NCI-H460 (cell line): Measurements from ENCODE around the gene TBC1D22A. TPM values are rescaled to one million over a fixed set of nuclear protein-coding genes. Genes with fewer than 3 reads are reported as not detected.

ENCODE experiments used
- DNase-seq: peaks from one replicate; pipeline ENCODE4 v3.0.0-alpha.2; 2016; ENCODE audit warnings: low read depth; ENCODE audit errors: extremely low read depth
- total RNA-seq: library from RNA; depleted of rRNA; stranded (reverse); fragments of >200 nt; shearing (Covaris generic); gene quantifications from 2 replicates; pipeline ENCODE4 v1.2.3, GENCODE V29; 2014

Gene TBC1D22A
- total RNA-seq, 1 experiment from 2014 or later, result 8.7 TPM

DNA sequence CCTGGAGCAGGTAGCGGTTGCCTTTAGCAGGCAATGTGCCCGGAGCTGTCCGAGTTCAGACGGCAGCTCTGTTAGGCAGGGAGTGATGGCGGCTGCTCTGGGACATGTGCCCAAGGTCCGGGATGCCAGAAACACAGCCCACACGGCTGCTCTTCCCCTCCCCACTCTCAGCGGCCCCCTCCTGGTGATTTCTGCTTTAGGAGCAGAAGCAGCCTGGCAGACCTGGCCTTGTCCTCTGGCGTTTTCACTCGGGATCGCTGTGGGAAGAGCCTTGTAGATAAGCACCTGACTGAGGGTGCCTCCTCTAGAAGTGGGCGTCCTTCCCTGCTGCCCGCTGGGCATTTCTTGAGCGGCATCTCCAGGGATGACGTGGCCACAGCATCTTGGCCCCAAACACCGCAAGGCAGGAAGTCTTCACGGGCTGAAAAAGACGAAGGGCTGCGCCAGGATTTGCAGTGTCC lies 392.2 kb downstream of the TBC1D22A start:
- DNase-seq, result no peak

DNA sequence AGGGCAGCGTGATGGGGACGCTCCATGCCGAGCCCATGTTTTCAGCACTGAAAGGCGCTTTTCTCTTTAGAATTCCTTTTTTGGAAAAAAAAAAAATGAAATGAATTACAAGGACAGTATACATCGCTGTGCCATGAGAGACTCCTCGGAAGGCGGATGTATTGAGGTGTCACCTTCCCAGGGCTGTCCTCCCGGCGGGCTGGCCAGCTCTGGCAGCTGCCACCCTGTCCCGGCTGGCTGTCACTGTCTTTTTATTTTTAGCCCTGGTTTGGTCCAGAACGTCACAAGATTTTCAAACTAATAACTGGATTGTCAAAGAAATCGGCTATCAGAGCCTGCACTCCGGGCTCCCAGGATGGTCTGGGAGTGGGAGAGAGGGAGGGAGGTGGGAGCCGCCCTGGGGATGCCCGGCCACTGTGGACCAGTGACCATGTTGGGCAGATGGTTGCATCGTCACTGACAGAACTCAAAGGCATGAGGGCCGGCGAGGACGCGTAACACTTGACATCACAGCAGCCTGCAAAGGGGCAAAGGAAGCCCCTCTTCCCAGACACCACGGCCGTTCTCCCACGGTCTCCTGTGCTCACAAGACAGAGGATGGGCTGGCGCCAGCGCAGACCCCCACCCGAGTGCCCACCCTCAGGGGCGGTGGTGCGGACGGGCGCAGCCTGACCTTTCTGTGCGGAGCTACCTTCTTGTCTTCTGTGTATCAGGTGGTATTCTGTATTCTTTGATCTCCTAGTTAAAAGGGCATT lies 392.9 kb downstream of the TBC1D22A start:
- DNase-seq, result no peak

- no peak for DNase-seq
Measured at GRCh38 chr22:47155912-47156311, 393.5 kb downstream of the TBC1D22A start.

DNA sequence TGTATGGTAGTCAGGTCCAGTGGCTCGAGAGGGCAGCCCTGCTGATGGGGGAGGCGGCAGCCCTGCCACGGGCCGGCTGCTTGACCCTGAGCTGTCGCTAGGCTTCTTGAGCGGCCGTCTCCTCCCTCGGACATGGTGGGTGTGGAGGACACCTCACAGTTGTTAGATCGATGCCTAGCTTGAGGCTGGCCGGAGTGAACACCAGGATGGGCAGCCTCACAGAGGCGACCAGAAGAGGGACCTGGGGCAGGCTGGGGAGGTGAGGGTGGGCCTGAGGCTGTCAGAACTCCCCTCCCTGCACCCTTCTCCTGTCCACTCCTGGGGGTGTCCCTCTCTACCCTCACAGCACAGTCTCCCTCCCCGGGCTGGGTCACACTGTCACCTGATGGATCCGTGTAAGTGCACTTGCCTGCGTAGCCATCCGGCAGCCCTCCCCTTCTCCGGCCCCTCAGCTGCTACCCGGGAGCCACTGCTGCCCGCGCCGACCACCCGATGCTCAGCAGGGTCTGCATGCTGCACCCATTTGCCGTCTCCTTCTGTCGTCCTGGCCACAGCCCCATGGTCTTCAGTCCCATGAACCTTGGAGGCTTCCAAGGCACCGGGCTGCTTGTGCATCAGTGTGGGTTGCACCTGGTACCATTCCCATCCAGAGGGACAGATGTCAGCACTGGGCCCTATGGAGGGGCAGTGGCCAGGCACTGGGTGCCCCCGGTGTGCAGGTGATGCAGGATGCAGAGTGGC lies 394.1 kb downstream of the TBC1D22A start:
- no peak for DNase-seq

DNA sequence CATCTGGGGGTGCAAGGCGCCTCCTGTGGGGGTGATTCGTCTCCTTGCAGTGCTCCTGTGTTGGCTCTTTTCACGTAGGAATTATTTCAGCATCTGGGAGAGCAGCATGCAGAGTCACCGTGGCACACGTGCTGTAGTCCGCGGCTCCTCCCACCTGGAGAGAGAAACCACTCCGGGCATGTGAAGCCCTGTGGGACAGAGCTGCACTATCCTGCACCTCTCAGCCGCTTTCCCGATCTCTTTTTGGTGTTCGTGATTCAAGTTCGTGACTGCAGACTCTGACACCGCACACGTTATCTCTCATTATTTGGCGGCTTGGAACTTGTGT lies 394.6 kb downstream of the TBC1D22A start:
- DNase-seq, result no peak

DNA sequence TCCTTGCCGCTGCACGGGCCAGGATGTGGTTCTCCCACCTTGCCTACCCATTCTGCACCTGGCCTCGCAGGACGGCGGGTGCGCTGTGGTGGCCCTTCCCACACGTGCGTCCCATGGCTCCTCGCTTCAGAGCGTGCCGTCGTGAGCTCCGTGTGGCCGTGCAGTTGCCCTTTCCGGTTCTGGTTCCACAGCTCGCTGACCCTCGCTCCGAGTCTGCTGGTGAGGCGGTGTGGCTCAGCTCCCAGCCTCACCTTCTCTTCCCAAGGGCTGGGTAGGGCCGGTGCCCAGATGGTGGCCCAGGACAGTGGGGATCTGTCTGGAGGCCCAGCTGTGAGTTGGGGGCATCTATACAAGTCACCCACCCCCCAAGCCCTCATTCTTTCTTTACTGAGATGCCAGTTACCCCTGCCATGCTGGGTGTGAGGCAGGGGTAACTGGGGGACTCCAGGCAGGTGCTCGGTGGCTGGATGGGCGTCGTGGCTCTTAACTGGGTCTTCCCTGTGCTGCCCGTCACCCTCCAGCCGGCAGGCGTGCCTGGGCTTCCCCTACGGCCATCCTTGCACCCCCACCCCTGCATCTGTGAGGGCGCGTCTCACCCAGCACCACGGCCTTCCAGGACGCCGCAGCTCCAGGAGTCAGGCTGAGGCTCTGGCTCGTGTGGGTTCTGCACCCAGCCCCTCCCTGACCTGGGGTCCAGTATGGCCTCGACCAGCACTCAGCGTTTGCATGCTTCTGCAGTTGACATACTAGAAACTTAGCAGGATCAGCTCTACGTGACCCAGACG lies 395.2 kb downstream of the TBC1D22A start:
- DNase-seq, result no peak

GRCh38 chr22:47158457-47158856 lies 396.0 kb downstream of the TBC1D22A start:
- no peak for DNase-seq

- DNase-seq, result no peak
Measured at GRCh38 chr22:47159592-47159991, 397.1 kb downstream of the TBC1D22A start.

DNA sequence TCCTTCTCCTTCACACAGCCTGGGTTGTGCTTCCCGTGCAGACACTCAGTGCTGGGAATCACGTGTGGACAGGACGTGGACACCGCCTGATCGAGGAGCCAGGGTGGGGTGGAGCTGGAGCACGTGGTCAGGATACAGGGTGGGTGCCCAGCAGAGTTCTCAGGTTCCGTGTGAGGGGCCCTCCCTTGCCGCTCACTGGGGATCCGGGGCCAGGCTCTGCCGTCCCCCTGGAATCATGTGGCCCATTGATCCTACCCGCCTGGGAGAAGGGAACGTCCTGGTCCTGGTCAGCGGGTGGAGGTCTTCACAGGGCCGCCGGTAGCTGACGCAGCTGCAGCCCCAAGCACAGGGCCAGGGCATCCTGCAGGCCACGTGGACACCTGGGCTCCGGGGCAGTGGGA lies 397.7 kb downstream of the TBC1D22A start:
- DNase-seq, result no peak

GRCh38 chr22:47160781-47161520 lies 398.5 kb downstream of the TBC1D22A start:
- no peak for DNase-seq

DNA sequence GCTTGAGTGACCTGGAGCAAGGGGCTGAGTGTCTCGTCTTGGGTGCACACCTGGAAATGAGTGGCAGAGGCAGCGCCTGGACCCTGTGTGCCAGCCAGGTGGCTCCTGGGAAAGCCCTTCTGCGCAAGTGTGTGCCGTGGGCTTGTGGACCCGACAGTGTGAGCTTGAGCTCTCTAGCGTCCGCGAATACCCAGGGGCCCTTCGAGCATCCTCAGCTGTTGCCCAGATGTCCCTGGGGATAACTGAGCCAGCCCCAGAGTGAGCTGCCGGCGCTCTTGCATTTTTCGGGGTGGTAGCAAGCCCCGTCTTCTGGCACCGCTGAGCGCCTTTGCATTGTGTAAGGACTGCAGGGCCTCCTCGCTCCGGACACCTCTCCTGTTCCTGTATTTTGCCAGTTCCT lies 399.2 kb downstream of the TBC1D22A start:
- DNase-seq, result no peak

DNA sequence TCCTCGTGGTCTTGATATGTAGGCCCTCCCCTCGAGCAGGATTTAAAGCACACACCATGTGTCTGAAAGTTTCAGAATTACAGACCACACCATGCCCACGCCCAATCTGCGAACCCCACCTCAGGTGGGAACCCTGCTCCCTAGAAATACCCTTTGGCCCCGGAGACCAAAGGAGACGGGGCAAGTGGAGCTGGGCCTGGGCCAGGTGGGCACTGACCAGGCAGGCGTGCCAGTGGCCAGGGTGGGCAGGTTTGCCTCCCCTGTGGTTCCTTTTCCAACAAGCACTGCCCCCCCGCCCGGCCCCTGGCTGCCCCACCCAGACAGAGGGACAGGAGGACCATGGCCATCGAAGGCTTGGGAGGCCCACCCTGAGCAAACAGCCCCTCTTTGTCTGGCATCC lies 400.4 kb downstream of the TBC1D22A start:
- DNase-seq, result no peak

DNA sequence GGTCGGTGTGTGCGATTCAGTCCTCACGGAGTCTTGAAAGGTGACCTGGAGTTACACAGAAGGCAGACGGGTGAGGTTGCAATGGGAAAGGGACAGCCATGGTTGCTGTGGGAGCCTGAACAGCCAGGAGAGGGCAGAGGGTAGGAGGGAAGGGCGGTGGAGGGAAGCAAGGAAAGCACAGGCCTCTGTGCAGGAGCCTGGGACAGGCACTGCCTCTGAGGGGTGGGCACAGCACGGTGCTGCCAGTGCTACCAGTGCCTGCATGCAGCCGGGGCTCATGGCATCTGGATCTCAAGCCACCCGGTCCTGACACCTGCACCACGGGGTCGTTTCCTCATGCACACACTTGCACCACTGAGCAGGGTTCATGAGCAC lies 401.0 kb downstream of the TBC1D22A start:
- DNase-seq, result no peak

DNA sequence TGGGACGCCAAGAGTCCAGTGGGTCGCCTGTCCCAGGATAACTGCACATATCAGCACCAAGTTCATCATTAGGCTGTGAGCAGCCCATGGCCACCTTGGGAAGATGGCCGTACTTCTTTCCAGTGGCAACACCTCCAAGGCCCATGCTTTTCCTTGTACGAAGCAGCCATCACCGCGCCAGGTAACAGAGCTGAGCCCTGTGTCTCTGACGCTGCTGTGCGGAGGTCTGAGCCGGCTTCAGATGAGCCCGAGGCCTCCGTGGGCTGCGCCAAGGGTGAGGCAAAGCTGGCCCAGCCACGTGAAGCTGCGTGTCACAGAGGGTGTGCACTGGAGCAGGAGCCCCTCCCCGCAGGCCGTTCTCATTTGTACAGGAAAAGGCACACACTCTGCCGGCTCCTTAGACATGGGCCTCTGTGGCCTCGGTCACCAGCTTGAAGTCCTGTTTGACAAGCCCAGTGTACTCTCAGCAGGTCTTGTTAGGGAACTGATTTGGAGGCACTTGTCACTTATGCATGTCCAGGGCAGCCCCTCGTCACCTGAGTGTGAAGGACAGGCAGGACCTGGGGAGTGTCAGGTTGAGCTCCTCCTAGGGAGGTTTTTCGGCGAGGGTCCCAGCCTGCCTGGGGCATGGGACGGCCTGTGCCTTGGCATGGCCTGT lies 401.5 kb downstream of the TBC1D22A start:
- DNase-seq, result no peak

- no peak for DNase-seq
Measured at GRCh38 chr22:47164514-47165337, 402.3 kb downstream of the TBC1D22A start.

DNA sequence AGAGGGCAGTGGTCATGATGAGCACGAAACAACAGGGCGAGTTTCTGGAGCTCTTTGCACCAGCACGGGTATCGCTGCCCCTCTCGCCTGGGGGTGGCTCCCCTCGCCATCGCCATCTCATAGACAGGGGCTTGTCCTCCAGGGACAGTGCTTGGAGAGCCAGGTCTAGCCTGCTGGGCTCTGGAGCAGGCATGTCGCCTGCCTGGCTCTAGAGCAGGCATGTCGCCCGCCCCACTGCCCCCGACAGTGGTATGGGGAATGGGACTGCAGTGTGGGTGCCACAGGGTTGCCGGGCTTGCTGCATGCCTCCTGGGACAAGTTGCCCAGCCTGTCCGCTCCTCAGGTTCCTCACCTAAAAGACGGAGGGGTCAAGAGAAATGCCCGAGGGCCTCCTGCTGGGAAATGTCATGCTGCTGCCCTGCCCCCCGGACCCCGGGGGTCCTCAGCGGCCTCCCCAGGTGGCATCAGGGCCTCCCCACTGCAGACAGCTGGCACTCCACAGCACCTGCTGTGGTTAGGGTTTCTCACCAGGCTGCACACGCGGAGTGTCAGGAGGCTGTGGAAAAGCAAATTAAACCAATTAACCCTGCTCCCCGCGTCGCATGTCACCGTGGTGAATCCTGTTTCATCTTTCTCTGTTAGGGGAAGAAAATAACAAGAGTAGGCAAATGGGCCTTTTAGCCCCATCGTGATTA lies 403.0 kb downstream of the TBC1D22A start:
- no peak for DNase-seq

DNA sequence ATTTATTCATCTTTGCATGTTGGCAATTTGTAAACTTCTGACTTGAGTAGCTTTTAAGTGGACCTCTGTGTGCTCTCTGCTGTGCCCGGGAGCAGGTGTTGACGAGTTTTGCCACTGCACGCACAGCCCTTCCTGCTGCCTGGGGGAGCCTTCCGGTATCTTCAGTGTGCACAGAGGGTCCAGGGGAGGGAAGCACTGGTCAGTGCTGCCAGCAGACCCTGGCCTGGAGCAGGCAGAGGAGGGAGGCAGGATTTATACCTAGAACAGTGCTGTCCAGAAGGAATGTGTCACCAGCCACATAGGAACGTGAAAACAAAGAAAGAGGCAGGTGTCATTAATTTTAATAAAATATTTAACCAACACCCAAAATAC lies 403.6 kb downstream of the TBC1D22A start:
- DNase-seq, result no peak

DNA sequence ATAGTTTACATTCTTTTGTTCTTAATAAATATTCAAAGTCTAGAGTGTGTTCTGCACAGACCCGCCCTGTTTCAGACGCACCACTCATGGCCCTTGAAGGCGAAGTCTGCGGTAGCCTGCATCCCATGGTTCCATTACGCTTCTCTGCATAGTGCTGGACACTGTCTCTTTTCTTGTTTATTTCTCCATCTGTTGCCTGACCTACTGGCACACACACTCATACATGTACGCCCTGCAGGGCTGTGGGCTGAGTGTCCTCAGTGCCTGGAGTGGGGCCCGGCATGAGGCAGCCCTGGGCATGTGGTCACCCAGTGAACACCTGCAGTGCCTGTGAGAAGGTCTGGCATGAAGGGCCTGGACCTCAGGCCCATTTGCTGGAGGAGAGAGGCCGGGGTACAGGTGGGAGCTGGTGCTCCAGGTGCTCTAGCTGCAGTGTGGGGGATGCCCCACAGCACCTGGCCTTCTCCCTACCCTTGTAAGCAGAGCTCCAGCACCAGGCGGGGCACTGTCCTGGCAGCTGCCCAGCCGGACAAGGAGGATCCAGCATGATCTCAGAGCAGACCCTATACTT lies 404.1 kb downstream of the TBC1D22A start:
- DNase-seq, result no peak

GRCh38 chr22:47167056-47167455 lies 404.6 kb downstream of the TBC1D22A start:
- no peak for DNase-seq
